Measurements from ENCODE around the gene EBP. TPM values are rescaled to one million over a fixed set of nuclear protein-coding genes. Genes with fewer than 3 reads are reported as not detected.

The EBP gene
- total and polyA plus RNA-seq, 9 of the 15 experiments (the other 6 are each of a cell fraction or from before 2014, with no cell fraction given), result 228 to 987 (median 274) TPM

GRCh38 chrX:48492293-48492910 is 29.2 kb upstream of the EBP start (continued):
- TF ChIP-seq TRIM24 (IDR thresholded peaks at IDR 0.05) (no peak), PRPF4 (IDR thresholded peaks at IDR 0.05; ENCODE audit: insufficient read depth, low read depth, low read length, poor library complexity, severe bottlenecking) (no peak), LEF1 (IDR thresholded peaks at IDR 0.05) (no peak), CBFA2T3 (IDR thresholded peaks at IDR 0.05) (peak; percentile 18; the same call in 1 of the 2 replicates), RBM34 (IDR thresholded peaks at IDR 0.05; ENCODE audit: borderline replicate concordance, insufficient read depth, low read length) (no peak), ZBTB5 (IDR thresholded peaks at IDR 0.05) (no peak), ZNF23 (CRISPR knock-in tag; IDR thresholded peaks at IDR 0.05) (no peak), RBM39 (optimal IDR thresholded peaks at IDR 0.05; ENCODE audit: low read depth, low read length) (no peak), MAZ (CRISPR knock-in tag; conservative IDR thresholded peaks at IDR 0.05 in 1 of 2, IDR thresholded peaks at IDR 0.05 in 1 of 2) (peak in 1 of 2 experiments; percentile 41; a peak in 1 of 4 replicates), HSF4 (CRISPR knock-in tag; IDR thresholded peaks at IDR 0.05; ENCODE audit: borderline replicate concordance) (no peak), ZNF280A (IDR thresholded peaks at IDR 0.05; ENCODE audit: low read depth, partially characterized antibody) (no peak), CBX8 (IDR thresholded peaks at IDR 0.05; ENCODE audit: borderline replicate concordance, extremely low read depth, low read depth, low read length, poor library complexity, severe bottlenecking) (no peak), TCF3 (CRISPR knock-in tag; IDR thresholded peaks at IDR 0.05) (peak; percentile 10; the same call in 1 of the 2 replicates), HDAC1 (IDR thresholded peaks at IDR 0.05) (0 out of 4 replicates have a peak, but pooled peaks of 1 of the 2 experiments have one; percentile 13), MCM7 (IDR thresholded peaks at IDR 0.05) (no peak), ZNF668 (CRISPR knock-in tag; IDR thresholded peaks at IDR 0.05) (no peak), E2F3 (CRISPR knock-in tag; IDR thresholded peaks at IDR 0.05) (no peak), GTF2B (IDR thresholded peaks at IDR 0.05; ENCODE audit: extremely low read depth, insufficient read length) (no peak), NR2C2 (CRISPR knock-in tag; IDR thresholded peaks at IDR 0.05) (no peak), NR2C2 (tag; IDR thresholded peaks at IDR 0.05) (0 out of 2 replicates have a peak, but pooled peaks have one; percentile 19), TFAM (CRISPR knock-in tag; conservative IDR thresholded peaks at IDR 0.05) (no peak), JUND (IDR thresholded peaks at IDR 0.05; ENCODE audit: borderline replicate concordance, low read depth, low read length) (peak; percentile 87), JUND (tag; IDR thresholded peaks at IDR 0.05; ENCODE audit: borderline replicate concordance, low read depth, low read length) (peak; percentile 67; the same call in 1 of the 3 replicates), GABPB1 (CRISPR knock-in tag; IDR thresholded peaks at IDR 0.05) (no peak)
